Activated CD4-positive, alpha-beta T cell treated with anti-CD3 and anti-CD28 coated beads for 36 hours (primary cell): Measurements from ENCODE around the gene PTH2. TPM values are rescaled to one million over a fixed set of nuclear protein-coding genes. Genes with fewer than 3 reads are reported as not detected.
"Not testable (repeated sequence)": the region's sequence is repeated elsewhere in the genome, so short reads cannot be mapped to it uniquely, and the experiment has no call there.

Experiments
- ATAC-seq: fragments of 200-7000 bp; cut with Tn5 transposase; one replicate; pipeline ENCODE4 v1.10.0; 2021; ENCODE audit warnings: mild to moderate bottlenecking, moderate library complexity
- CTCF ChIA-PET: fragments of 350-600 bp; sonication (Branson Sonifier 250); formaldehyde crosslinking; loops from one replicate; lab custom pipeline; 2021; ENCODE audit warnings: antibody characterized with exemption; lab: Charles Lee
- POLR2A ChIA-PET: fragments of 350-600 bp; sonication (Branson Sonifier 250); formaldehyde crosslinking; loops from one replicate; lab custom pipeline; 2021; ENCODE audit warnings: antibody characterized with exemption, inconsistent platforms; lab: Charles Lee
- DNase-seq: peaks from one replicate; pipeline ENCODE4 v3.0.0-alpha.2; 2020
- H3K27ac Mint-ChIP-seq: one replicate; pipeline ENCODE4 v1.8.0; 2021; ENCODE audit warnings: mixed read lengths
- H3K27me3 Mint-ChIP-seq: one replicate; pipeline ENCODE4 v1.8.0; 2021; ENCODE audit warnings: mixed read lengths
- H3K36me3 Mint-ChIP-seq: one replicate; pipeline ENCODE4 v1.8.0; 2021; ENCODE audit warnings: low read depth, mixed read lengths
- H3K4me1 Mint-ChIP-seq: one replicate; pipeline ENCODE4 v1.8.0; 2021; ENCODE audit warnings: mixed read lengths
- H3K4me3 Mint-ChIP-seq: one replicate; pipeline ENCODE4 v1.8.0; 2021; ENCODE audit warnings: mild to moderate bottlenecking, moderate library complexity, mixed read lengths
- H3K9me3 Mint-ChIP-seq: one replicate; pipeline ENCODE4 v1.8.0; 2021; ENCODE audit warnings: low read depth, mixed read lengths
- intact Hi-C, 2 experiments: fragments of 100-400 bp; cut with DNase I in 1 of 2; cut with micrococcal nuclease in 1 of 2; formaldehyde crosslinking; loops; one replicate each; pipeline versions ENCODE4 v1.14.2 to v1.15.1; 2022 to 2024; cut with DNase I, micrococcal nuclease
- total RNA-seq, 2 experiments: library from RNA; stranded (reverse); gene quantifications; one replicate each; pipeline ENCODE4 v1.2.3, GENCODE V29; 2021

PTH2 gene
- total RNA-seq, 2 experiments from 2014 or later = not detected

DNA sequence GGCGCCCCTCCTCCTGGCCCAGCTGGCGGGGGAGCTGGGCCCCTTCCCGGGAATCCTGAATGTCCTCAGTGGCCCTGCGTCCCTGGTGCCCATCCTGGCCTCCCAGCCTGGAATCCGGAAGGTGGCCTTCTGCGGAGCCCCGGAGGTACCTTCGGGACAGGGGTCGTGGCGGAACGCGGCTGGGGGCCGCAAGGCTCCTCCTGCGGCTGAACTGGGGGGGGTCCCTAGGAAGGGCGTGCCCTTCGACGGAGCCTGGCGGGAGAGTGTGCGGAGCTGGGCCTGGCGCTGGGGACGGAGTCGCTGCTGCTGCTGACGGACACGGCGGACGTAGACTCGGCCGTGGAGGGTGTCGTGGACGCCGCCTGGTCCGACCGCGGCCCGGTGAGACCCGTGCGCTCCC is 38.4 kb upstream of the PTH2 start:
- Mint-ChIP-seq H3K27ac (no peak overlapping the region), H3K4me3 (no peak overlapping the region), H3K27me3 (no peaks in the 10 kb centered on the region), H3K4me1 (peaks cover 3% of the 10 kb centered on the region), H3K36me3 (peaks cover 10% of the 10 kb centered on the region), H3K9me3 (no peaks in the 10 kb centered on the region)
- CTCF ChIA-PET = no interaction called here
- no peak for DNase-seq
- POLR2A ChIA-PET = no interaction called here
- intact Hi-C loops = no loop called here
- ATAC-seq = no peak

DNA sequence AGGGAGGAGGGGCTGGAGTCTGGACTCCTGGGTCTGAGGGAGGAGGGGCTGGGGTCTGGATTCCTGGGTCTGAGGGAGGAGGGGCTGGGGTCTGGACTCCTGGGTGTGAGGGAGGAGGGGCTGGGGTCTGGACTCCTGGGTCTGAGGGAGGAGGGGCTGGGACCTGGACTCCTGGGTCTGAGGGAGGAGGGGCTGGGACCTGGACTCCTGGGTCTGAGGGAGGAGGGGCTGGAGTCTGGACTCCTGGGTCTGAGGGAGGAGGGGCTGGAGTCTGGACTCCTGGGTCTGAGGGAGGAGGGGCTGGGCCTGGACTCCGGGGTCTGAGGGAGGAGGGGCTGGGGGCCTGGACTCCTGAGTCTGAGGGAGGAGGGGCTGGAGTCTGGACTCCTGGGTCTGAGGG is 37.9 kb upstream of the PTH2 start:
- DNase-seq, ATAC-seq, H3K27me3 Mint-ChIP-seq, intact Hi-C loops, H3K4me1 Mint-ChIP-seq, H3K9me3 Mint-ChIP-seq, H3K27ac Mint-ChIP-seq, H3K4me3 Mint-ChIP-seq, POLR2A ChIA-PET, CTCF ChIA-PET: not testable (repeated sequence)
- peaks cover 13% of the 10 kb centered on the region for H3K36me3 Mint-ChIP-seq

DNA sequence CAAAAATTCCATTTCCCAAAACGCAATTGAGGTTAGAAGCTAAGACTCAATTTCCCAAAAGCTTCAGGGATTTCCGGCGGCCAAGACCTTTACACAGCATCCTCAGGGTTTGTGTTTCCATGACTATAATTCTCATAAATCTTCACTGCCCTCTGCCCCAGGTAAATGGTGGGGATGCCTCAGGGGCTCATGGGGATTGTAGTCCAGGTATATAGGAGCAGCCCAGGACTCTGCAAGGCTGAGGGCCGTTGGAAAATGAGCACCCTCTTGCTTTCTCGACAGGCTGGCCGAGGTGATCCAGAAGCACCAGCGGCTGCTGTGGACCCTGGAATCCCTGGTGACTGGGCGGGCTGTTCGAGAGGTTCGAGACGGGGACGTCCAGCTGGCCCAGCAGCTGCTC is 36.1 kb upstream of the PTH2 start:
- ATAC-seq (peak; percentile 43), DNase-seq (no peak)
- H3K27me3 Mint-ChIP-seq = no peaks in the 10 kb centered on the region
- intact Hi-C loops = no loop called here
- ChIA-PET CTCF (interaction anchor here (1.1 to 2.3 kb wide), 4 partner anchors 10 to 17 kb away, joined by 3 to 9 read pairs (median 6); no protein-coding TSS in a partner anchor), POLR2A (interaction anchor here (0.8 kb wide), 1 partner anchor 40 kb away, joined by 3 read pairs; no protein-coding TSS in a partner anchor)
- H3K9me3 Mint-ChIP-seq = no peaks in the 10 kb centered on the region
- H3K27ac Mint-ChIP-seq = no peak overlapping the region
- H3K4me1 Mint-ChIP-seq = peaks cover 15% of the 10 kb centered on the region
- H3K36me3 Mint-ChIP-seq = peaks cover 12% of the 10 kb centered on the region
- no peak overlapping the region for H3K4me3 Mint-ChIP-seq

DNA sequence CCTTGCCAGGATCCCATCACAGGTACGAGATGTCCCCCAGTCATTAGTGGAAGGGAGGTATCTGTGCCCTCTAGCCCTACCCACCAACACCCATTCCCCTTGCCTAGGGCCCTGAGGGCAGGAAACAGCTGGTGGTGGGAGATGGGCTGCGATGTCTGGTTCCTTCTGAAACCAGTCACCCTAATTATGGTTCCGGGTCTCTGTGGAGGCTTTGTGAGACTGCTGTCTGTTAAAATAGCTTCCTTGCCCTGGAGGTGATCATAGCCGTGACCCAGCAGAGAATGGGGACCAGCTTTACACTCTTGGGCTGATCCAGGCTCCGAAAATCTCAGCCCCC is 35.3 kb upstream of the PTH2 start:
- CTCF ChIA-PET = interaction anchor here (0.6 to 2.3 kb wide), 5 partner anchors 9 to 372 kb away, joined by 3 to 9 read pairs (median 3); no protein-coding TSS in a partner anchor
- peak overlapping the region; percentile 51 for H3K27ac Mint-ChIP-seq
- intact Hi-C loops = no loop called here

DNA sequence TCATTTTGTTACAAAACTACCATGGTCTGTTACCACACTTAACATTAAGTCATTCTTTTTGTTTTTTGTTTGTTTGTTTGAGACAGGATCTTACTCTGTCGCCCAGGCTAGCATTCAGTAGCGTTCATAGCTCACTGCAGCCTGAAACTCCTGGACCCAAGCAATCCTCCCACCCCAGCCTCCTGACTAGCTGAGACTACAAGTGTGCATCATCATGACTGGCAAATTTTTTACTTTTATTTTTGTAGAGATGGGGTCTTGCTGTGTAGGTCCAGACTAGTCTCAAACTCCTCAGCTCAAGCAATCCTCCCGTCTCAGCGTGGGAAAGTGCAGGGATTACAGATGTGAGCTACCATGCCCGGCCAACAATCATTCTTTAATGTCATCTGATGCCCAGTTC is 33.1 kb upstream of the PTH2 start:
- no peak overlapping the region for H3K4me3 Mint-ChIP-seq
- intact Hi-C loops = no loop called here
- POLR2A ChIA-PET = interaction anchor here (0.6 to 1.3 kb wide), 2 partner anchors 17 to 357 kb away, joined by 3 read pairs; partner anchors contain the start of gene FLT3LG

More for the DNA sequence above, 35.3 kb upstream of the PTH2 start:
- no peak for ATAC-seq
- POLR2A ChIA-PET = interaction anchor here (0.6 to 0.7 kb wide), 2 partner anchors 48 to 583 kb away, joined by 3 to 8 read pairs; no protein-coding TSS in a partner anchor
- H3K4me3 Mint-ChIP-seq = no peak overlapping the region
- H3K27me3 Mint-ChIP-seq = no peaks in the 10 kb centered on the region
- H3K36me3 Mint-ChIP-seq = peaks cover 18% of the 10 kb centered on the region
- H3K9me3 Mint-ChIP-seq = no peaks in the 10 kb centered on the region
- H3K4me1 Mint-ChIP-seq = peaks cover 21% of the 10 kb centered on the region
- no peak for DNase-seq

DNA sequence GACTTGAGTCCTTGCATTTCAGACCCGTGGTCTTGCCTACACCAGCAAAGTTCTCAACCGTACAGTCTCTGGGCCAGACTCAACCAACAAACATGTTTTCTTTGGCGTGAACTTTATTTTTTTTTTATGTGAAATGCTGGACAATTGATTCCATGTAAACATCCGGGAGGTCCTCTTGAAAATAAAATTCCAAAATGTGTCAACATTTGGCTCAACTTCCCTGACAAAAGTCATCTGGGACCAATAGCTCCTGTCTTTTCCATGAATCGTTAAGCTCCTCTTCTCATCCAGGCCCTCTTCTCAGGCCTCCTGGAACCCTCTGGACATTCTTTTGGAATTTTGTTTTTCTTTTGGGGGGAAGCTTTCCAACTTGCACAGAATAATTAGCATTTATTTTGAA is 32.5 kb upstream of the PTH2 start:
- DNase-seq = no peak
- Mint-ChIP-seq H3K4me3 (no peak overlapping the region), H3K36me3 (peaks cover 28% of the 10 kb centered on the region), H3K27me3 (no peaks in the 10 kb centered on the region), H3K4me1 (peaks cover 31% of the 10 kb centered on the region), H3K27ac (peak overlapping the region; percentile 1), H3K9me3 (no peaks in the 10 kb centered on the region)
- no peak for ATAC-seq
- intact Hi-C loops = no loop called here
- CTCF ChIA-PET = interaction anchor here (3.2 kb wide), 1 partner anchor 14 kb away, joined by 23 read pairs; no protein-coding TSS in a partner anchor
- POLR2A ChIA-PET = interaction anchor here (0.6 to 1.0 kb wide), 2 partner anchors 13 to 357 kb away, joined by 3 read pairs; no protein-coding TSS in a partner anchor

More for the DNA sequence above, 33.1 kb upstream of the PTH2 start:
- CTCF ChIA-PET = no interaction called here
- H3K27ac Mint-ChIP-seq = peak overlapping the region; percentile 1
- peaks cover 26% of the 10 kb centered on the region for H3K36me3 Mint-ChIP-seq
- no peaks in the 10 kb centered on the region for H3K27me3 Mint-ChIP-seq
- H3K4me1 Mint-ChIP-seq = peaks cover 31% of the 10 kb centered on the region
- no peaks in the 10 kb centered on the region for H3K9me3 Mint-ChIP-seq
- DNase-seq (no peak), ATAC-seq (no peak)

DNA sequence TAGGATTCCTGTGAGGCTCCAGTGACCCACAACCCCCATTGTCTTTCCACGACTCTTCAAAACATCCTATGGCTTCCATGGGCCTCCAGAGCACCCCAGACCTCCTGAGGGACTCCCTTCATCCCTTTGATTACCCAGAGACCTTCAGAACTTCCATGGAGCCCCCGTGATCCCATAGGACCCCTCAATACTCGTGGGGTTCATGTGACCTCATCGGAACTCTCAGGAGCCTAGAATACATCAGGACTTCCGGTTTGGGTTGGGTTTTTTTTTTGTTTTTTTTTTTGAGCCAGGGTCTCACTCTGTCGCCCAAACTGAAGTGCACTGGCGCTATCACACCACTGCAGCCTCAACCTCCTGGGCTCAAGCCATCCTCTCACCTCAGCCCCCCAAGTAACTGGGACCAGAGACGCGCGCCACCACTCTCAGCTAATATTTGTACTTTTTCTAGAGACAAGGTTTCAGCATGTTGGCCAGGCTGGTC is 30.6 kb upstream of the PTH2 start:
- H3K27me3 Mint-ChIP-seq = no peaks in the 10 kb centered on the region
- H3K4me3 Mint-ChIP-seq = peak overlapping the region; percentile 100
- H3K9me3 Mint-ChIP-seq = no peaks in the 10 kb centered on the region
- DNase-seq = no peak
- peaks cover 47% of the 10 kb centered on the region for H3K4me1 Mint-ChIP-seq
- H3K27ac Mint-ChIP-seq = peak overlapping the region; percentile 100
- H3K36me3 Mint-ChIP-seq = peaks cover 38% of the 10 kb centered on the region
- intact Hi-C loops = loop anchor here (1.0 to 5.0 kb wide), 17 partner anchors 16 to 816 kb away; partner anchors contain the start of genes RPL13A (in 2 of the 2), RPS11 (in 2 of the 2), AKT1S1 (in 1 of the 2) and AP2A1 (in 1 of the 2)
- no peak for ATAC-seq
- CTCF ChIA-PET = interaction anchor here (0.5 to 3.2 kb wide), 6 partner anchors 9 to 642 kb away, joined by 3 to 23 read pairs (median 3); no protein-coding TSS in a partner anchor
- POLR2A ChIA-PET = interaction anchor here (0.7 to 3.4 kb wide), 8 partner anchors 16 to 1137 kb away, joined by 3 to 18 read pairs (median 3); partner anchors contain the start of gene RPS11

DNA sequence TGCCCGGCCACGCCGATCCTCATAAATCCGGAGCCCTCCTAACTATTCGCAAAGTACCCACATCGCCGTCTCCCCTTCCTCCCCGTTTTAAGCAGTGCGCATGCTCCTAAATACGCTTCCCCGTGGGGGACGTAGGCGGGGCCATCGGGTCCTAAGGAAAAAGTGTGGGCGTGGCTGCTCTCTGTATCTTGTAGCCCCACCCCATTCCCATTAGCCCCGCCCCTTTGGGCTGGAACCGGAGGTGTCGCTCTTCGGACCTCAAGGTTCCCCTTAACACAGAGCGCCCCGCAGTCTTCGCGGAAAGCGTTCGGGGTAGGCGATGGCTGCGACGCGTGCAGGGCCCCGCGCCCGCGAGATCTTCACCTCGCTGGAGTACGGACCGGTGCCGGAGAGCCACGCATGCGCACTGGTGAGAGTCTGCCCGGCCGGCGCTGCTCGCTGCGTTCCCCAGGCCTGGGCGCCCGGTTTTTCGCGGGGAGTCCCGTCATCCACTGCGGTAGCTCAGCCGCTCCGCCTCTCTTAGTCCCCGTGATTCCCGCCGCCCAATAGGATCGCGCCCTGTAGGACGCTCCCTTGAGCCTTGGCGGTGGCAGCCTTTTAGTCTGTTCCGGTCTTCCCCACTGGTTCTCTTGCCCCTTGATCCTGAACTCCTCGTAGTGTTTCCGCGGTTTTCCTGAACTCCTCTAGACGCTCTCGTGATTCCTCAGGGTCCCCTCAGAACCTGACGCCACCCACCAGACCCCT is 29.9 kb upstream of the PTH2 start, which contains the start of gene ALDH16A1:
TSS of gene ALDH16A1 (plus strand) at position 213 of the 744 bp plus-strand sequence. CDS start at position 320, 107 bp downstream.
- CTCF ChIA-PET = interaction anchor here (0.5 to 3.2 kb wide), 6 partner anchors 9 to 740 kb away, joined by 3 to 23 read pairs (median 4); no protein-coding TSS in a partner anchor
- ATAC-seq = peak; percentile 89
- H3K4me3 Mint-ChIP-seq = peak within 1 kb of the TSS; percentile 100
- peaks cover 44% of the 10 kb centered on the region for H3K36me3 Mint-ChIP-seq
- peak within 1 kb of the TSS; percentile 100 for H3K27ac Mint-ChIP-seq
- POLR2A ChIA-PET = interaction anchor here (0.7 to 3.4 kb wide), 7 partner anchors 16 to 1136 kb away, joined by 3 to 18 read pairs (median 3); partner anchors contain the start of gene RPS11
- peak; percentile 99 for DNase-seq
- peaks cover 52% of the 10 kb centered on the region for H3K4me1 Mint-ChIP-seq
- no peaks in the 10 kb centered on the region for H3K9me3 Mint-ChIP-seq
- H3K27me3 Mint-ChIP-seq = no peaks in the 10 kb centered on the region
- intact Hi-C loops = loop anchor here (1.0 to 5.0 kb wide), 17 partner anchors 16 to 816 kb away; partner anchors contain the start of genes RPL13A (in 2 of the 2), RPS11 (in 2 of the 2), AKT1S1 (in 1 of the 2) and AP2A1 (in 1 of the 2)

DNA sequence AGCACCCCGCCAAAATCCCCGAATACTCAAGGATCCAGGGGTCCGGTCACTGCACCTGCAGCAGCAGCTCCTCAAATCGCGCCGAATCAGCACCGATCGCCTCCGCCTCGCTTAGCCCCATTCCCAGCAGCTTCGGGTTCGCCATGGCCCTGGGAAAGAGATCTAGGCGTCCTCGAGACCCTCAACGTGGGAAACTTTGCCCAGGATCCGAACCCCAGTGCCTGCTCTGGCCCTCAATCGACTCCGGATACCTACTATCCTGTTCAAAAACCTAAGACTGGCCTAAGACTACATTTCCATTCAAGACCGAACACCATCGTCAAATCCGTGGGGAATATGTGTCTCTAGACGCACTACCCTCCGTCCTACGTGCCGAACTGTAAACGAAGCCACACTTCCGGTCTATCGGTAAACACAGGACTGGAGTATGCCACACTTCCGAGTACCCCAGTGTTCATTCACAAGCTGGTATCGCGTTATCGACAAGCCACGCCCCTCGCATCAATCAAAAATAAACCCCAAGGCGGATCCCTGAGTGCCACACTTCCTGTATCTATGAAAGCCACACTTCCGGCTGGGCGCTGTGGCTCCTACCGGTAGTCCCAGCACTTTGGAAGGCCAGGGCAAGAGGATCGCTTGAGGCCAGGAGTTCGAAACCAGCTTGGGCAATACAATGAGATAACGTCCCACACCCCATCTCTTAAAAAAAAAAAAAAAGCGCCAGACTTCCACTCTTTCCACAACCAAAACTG is 28.4 kb upstream of the PTH2 start, which contains the start of gene PIH1D1:
TSS of gene PIH1D1 (minus strand) at position 385 of the 752 bp plus-strand sequence. CDS start at position 145, 240 bp downstream.
- H3K36me3 Mint-ChIP-seq = peaks cover 53% of the 10 kb centered on the region
- peak; percentile 98 for DNase-seq
- ChIA-PET POLR2A (interaction anchor here (0.6 to 3.4 kb wide), 7 partner anchors 18 to 158 kb away, joined by 3 to 18 read pairs (median 5); partner anchors contain the start of gene RPS11), CTCF (interaction anchor here (0.6 to 1.9 kb wide), 10 partner anchors 19 to 338 kb away, joined by 3 to 8 read pairs (median 3); partner anchors contain the start of gene RPS11)
- H3K27me3 Mint-ChIP-seq = no peaks in the 10 kb centered on the region
- H3K4me1 Mint-ChIP-seq = peaks cover 50% of the 10 kb centered on the region
- peak within 1 kb of the TSS; percentile 100 for H3K27ac Mint-ChIP-seq
- no peaks in the 10 kb centered on the region for H3K9me3 Mint-ChIP-seq
- peak; percentile 71 for ATAC-seq
- peak within 1 kb of the TSS; percentile 100 for H3K4me3 Mint-ChIP-seq
- intact Hi-C loops = loop anchor here (1.0 to 5.0 kb wide), 8 partner anchors 8 to 814 kb away; partner anchors contain the start of genes AP2A1 (in 1 of the 2), DBP (in 1 of the 2), NOSIP (in 1 of the 2) and RPL13A (in 1 of the 2)

DNA sequence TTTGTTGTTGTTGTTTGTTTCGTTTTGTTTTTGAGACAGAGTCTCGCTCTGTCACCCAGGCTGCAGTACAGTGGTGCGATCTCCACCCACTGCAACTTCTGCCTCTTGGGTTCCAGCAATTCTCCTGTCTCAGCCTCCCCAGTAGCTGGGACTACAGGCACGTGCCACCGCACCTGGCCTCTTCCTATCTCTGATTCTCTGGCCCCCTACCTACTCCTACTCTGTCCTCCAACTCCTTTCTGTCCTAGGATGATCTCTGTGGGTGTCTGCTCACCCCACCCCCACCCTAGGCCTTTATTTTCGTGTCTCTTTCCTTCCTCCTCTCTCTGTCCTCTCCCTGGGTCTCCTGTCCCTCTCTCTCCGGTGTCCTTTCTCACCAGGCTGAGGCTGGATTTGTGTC is 27.2 kb upstream of the PTH2 start:
- Mint-ChIP-seq H3K27ac (peak overlapping the region; percentile 100), H3K27me3 (no peaks in the 10 kb centered on the region), H3K36me3 (peaks cover 52% of the 10 kb centered on the region), H3K9me3 (no peaks in the 10 kb centered on the region), H3K4me3 (peak overlapping the region; percentile 100), H3K4me1 (peaks cover 41% of the 10 kb centered on the region)
- POLR2A ChIA-PET = no interaction called here
- ATAC-seq (no peak), DNase-seq (no peak)
- intact Hi-C loops = loop anchor here (5.0 kb wide), 3 partner anchors 37 to 813 kb away; partner anchors contain the start of genes AP2A1 (in 1 of the 2), DBP (in 1 of the 2) and RPL13A (in 1 of the 2)
- CTCF ChIA-PET = interaction anchor here (1.9 kb wide), 1 partner anchor 20 kb away, joined by 8 read pairs; no protein-coding TSS in a partner anchor
